HCT116 (cell line): ENCODE results near the gene MIF4GD. TPM values are rescaled to one million over a fixed set of nuclear protein-coding genes. Genes with fewer than 3 reads are reported as not detected.

Experiments
- ATAC-seq: fragments of 200-7000 bp; cut with Tn5 transposase; 2 replicates; pipeline ENCODE4 v1.9.1; 2020; ENCODE audit warnings: mild to moderate bottlenecking, moderate library complexity
- BruUV-seq: library from RNA; stranded (reverse); fragments of 400-500 nt; replicated peaks from 2 replicates; lab custom pipeline; 2021; lab: Mats Ljungman, UMichigan
- CTCF ChIA-PET: fragments of 300-600 bp; sonication (Branson Sonifier 250); formaldehyde crosslinking; loops from one replicate; lab custom pipeline; 2021; ENCODE audit warnings: antibody characterized with exemption; lab: Charles Lee
- POLR2A ChIA-PET: fragments of 300-600, 350-600 bp; sonication (Branson Sonifier 250); formaldehyde crosslinking; loops from one replicate; lab custom pipeline; 2021; ENCODE audit warnings: antibody characterized with exemption; lab: Charles Lee
- RAD21 ChIA-PET, 2 experiments: fragments of 300-600 bp; sonication (Branson Sonifier 250); formaldehyde crosslinking; loops; one replicate each; lab custom pipeline; 2023; ENCODE audit warnings: low total read pairs in 2 of 2; ENCODE audit not compliant: uncharacterized antibody in 2 of 2, unreplicated experiment in 2 of 2, low non-redundant PET in 1 of 2; lab: Charles Lee
- DNase-seq: peaks from one replicate; pipeline ENCODE4 v3.0.0-alpha.2; 2010; ENCODE audit warnings: low read depth, low spot score
- H2AFZ ChIP-seq: fragments of 200-600 bp; shearing (Covaris generic), sonication (generic); 2 replicates; pipeline ENCODE4 v1.6.1; 2017; ENCODE audit warnings: low read depth, mixed run types, mixed read lengths, antibody characterized with exemption, low read length; ENCODE audit not compliant: poor library complexity, severe bottlenecking
- H3K27ac ChIP-seq: 2 replicates; pipeline ENCODE4 v1.5.1; 2012; ENCODE audit warnings: low read depth, low read length
- H3K27me3 ChIP-seq: fragments of 200-600 bp; sonication (generic); 2 replicates; pipeline ENCODE4 v1.6.1; 2016; ENCODE audit warnings: mixed run types, low read length, mixed read lengths; ENCODE audit not compliant: insufficient read depth
- H3K36me3 ChIP-seq, 2 experiments: fragments of 200-500 bp in 1 of 2; fragments of 200-600 bp in 1 of 2; sonication (Bioruptor generic) in 1 of 2; sonication (generic) in 1 of 2; 2 replicates each; pipeline versions ENCODE4 v1.5.1 to v1.6.1; 2014 to 2016; ENCODE audit warnings: low read length in 2 of 2, inconsistent platforms in 1 of 2, mixed read lengths in 1 of 2, mixed run types in 1 of 2; ENCODE audit not compliant: insufficient read depth in 2 of 2, control insufficient read depth in 1 of 2
- H3K4me1 ChIP-seq, 2 experiments: fragments of 200-600 bp in 1 of 2; sonication (generic) in 1 of 2; 2 replicates each; pipeline versions ENCODE4 v1.5.1 to v1.6.1; 2012 to 2017; ENCODE audit warnings: low read length in 2 of 2, inconsistent platforms in 1 of 2, mild to moderate bottlenecking in 1 of 2, mixed read lengths in 1 of 2, mixed run types in 1 of 2, moderate library complexity in 1 of 2; ENCODE audit not compliant: insufficient read depth in 2 of 2, control insufficient read depth in 1 of 2
- H3K4me2 ChIP-seq: fragments of 200-600 bp; sonication (generic); 2 replicates; pipeline ENCODE4 v1.6.1; 2017; ENCODE audit warnings: mixed run types, low read length, mixed read lengths
- H3K4me3 ChIP-seq, 2 experiments: fragments of 200-600 bp in 1 of 2; sonication (generic) in 1 of 2; replicated peaks in 1 of 2; 2 replicates each; pipeline ENCODE4 v1.5.1; 2011 to 2016; ENCODE audit warnings: low read length in 2 of 2, control low read depth in 1 of 2, low read depth in 1 of 2, mild to moderate bottlenecking in 1 of 2, mixed read lengths in 1 of 2, mixed run types in 1 of 2
- H3K79me2 ChIP-seq: fragments of 200-600 bp; sonication (generic); 2 replicates; pipeline ENCODE4 v1.6.1; 2017; ENCODE audit warnings: mild to moderate bottlenecking, mixed run types, low read length, moderate library complexity, mixed read lengths; ENCODE audit not compliant: insufficient read depth
- H3K9ac ChIP-seq: fragments of 200-600 bp; sonication (generic); 2 replicates; pipeline ENCODE4 v1.6.1; 2016; ENCODE audit warnings: low read length, mixed read lengths
- H3K9me2 ChIP-seq: fragments of 200-600 bp; sonication (generic), shearing (Covaris generic); 2 replicates; pipeline ENCODE4 v1.6.1; 2017; ENCODE audit warnings: mixed run types, mild to moderate bottlenecking, moderate library complexity; ENCODE audit not compliant: insufficient read depth
- H3K9me3 ChIP-seq, 2 experiments: fragments of 200-500 bp in 1 of 2; fragments of 200-600 bp in 1 of 2; sonication (Bioruptor generic) in 1 of 2; sonication (generic) in 1 of 2; 2 replicates each; pipeline ENCODE4 v1.6.1; 2014 to 2017; ENCODE audit warnings: low read length in 2 of 2, mixed read lengths in 2 of 2, inconsistent platforms in 1 of 2, low read depth in 1 of 2, mild to moderate bottlenecking in 1 of 2, mixed run types in 1 of 2, moderate library complexity in 1 of 2; ENCODE audit not compliant: control insufficient read depth in 1 of 2, insufficient read depth in 1 of 2
- H4K20me1 ChIP-seq: fragments of 200-600 bp; sonication (generic), shearing (Covaris generic); 2 replicates; pipeline ENCODE4 v1.6.1; 2017; ENCODE audit warnings: mixed run types, mild to moderate bottlenecking, moderate library complexity; ENCODE audit not compliant: insufficient read depth
- ATF3 ChIP-seq: IDR thresholded peaks from 2 replicates; pipeline ENCODE4 v1.6.1; 2012
- CBX3 ChIP-seq: IDR thresholded peaks from 2 replicates; pipeline ENCODE4 v1.6.1; 2012; ENCODE audit warnings: low read depth
- CTCF ChIP-seq, 3 experiments: fragments of 200-600 bp in 1 of 3; sonication (generic) in 1 of 3; IDR thresholded peaks in 2 of 3; conservative IDR thresholded peaks in 1 of 3; 2 replicates each; pipeline ENCODE4 v1.5.1; 2012 to 2017; ENCODE audit warnings: low read depth in 2 of 3, low read length in 2 of 3, antibody characterized with exemption in 1 of 3, borderline replicate concordance in 1 of 3, control low read depth in 1 of 3, mild to moderate bottlenecking in 1 of 3, mixed read lengths in 1 of 3, mixed run types in 1 of 3, moderate library complexity in 1 of 3; ENCODE audit not compliant: insufficient read depth in 1 of 3
- EGR1 ChIP-seq: IDR thresholded peaks from 2 replicates; pipeline ENCODE4 v1.6.1; 2012; ENCODE audit warnings: low read depth
- FOSL1 ChIP-seq: IDR thresholded peaks from 2 replicates; pipeline ENCODE4 v1.6.1; 2012; ENCODE audit warnings: low read depth
- JUND ChIP-seq: IDR thresholded peaks from 2 replicates; pipeline ENCODE4 v1.6.1; 2012
- MAX ChIP-seq: IDR thresholded peaks from 2 replicates; pipeline ENCODE4 v1.6.1; 2012
- RAD21 ChIP-seq: IDR thresholded peaks from 2 replicates; pipeline ENCODE4 v1.6.1; 2012; ENCODE audit warnings: low read depth, mild to moderate bottlenecking
- SIN3A ChIP-seq: IDR thresholded peaks from 2 replicates; pipeline ENCODE4 v1.6.1; 2012; ENCODE audit warnings: low read depth
- SRF ChIP-seq: IDR thresholded peaks from 2 replicates; pipeline ENCODE4 v1.6.1; 2012; ENCODE audit warnings: low read depth
- YY1 ChIP-seq: IDR thresholded peaks from 2 replicates; pipeline ENCODE4 v1.6.1; 2011; ENCODE audit warnings: low read length, low read depth, moderate library complexity, mild to moderate bottlenecking; ENCODE audit not compliant: insufficient replicate concordance; ENCODE audit errors: extremely low read depth
- ZFX ChIP-seq: fragments of 450-650 bp; IDR thresholded peaks from 2 replicates; pipeline ENCODE4 v1.6.1; 2017
- intact Hi-C: fragments of 100-400 bp; cut with micrococcal nuclease; formaldehyde crosslinking; loops from 2 replicates; pipeline ENCODE4 v1.10.0; 2022
- total RNA-seq: library from RNA; stranded (reverse); gene quantifications from one replicate; pipeline ENCODE4 v1.2.1, GENCODE V29; 2021; ENCODE audit not compliant: unreplicated experiment

Gene MIF4GD
- total RNA-seq, 1 experiment from 2014 or later: 35.2 TPM

GRCh38 chr17:75231071-75231470 lies 40.0 kb downstream of the MIF4GD start:
- no peaks in the 10 kb centered on the region for H4K20me1 ChIP-seq
- H3K36me3 ChIP-seq: peaks cover 58 to 92% of the 10 kb centered on the region in 2 experiments
- no peaks in the 10 kb centered on the region for H3K9me2 ChIP-seq
- no peak overlapping the region for H3K4me2 ChIP-seq
- H3K27me3 ChIP-seq: no peaks in the 10 kb centered on the region
- RAD21 ChIA-PET: interaction anchor here in 1 of 2 experiments (0.6 to 1.2 kb wide), 2 partner anchors 28 to 117 kb away, joined by 4 to 5 read pairs; no protein-coding TSS in a partner anchor
- no peak overlapping the region for H3K27ac ChIP-seq
- no peaks in the 10 kb centered on the region for H3K4me1 ChIP-seq
- intact Hi-C loops: no loop called here
- BruUV-seq: no TSS peak
- H3K9ac ChIP-seq: no peak overlapping the region
- CTCF ChIA-PET: interaction anchor here (1.3 kb wide), 1 partner anchor 40 kb away, joined by 4 read pairs; the partner anchor contains the start of gene MIF4GD
- POLR2A ChIA-PET: no interaction called here
- DNase-seq (no peak), ATAC-seq (no peak)
- H2AFZ ChIP-seq: no peak overlapping the region
- no peak overlapping the region for H3K4me3 ChIP-seq
- no peaks in the 10 kb centered on the region for H3K9me3 ChIP-seq
- TF ChIP-seq SRF (no peak), ZFX (no peak), JUND (no peak), MAX (no peak), ATF3 (no peak), RAD21 (no peak), YY1 (no peak), CBX3 (no peak), SIN3A (no peak), EGR1 (no peak), CTCF (IDR thresholded peaks at IDR 0.05 in 2 of 3, conservative IDR thresholded peaks at IDR 0.05 in 1 of 3; ENCODE audit: borderline replicate concordance in 1 of 3, insufficient read depth in 1 of 3, low read depth in 2 of 3, low read length in 2 of 3) (no peak), FOSL1 (no peak)
- no peaks in the 10 kb centered on the region; the same call in 1 of the 2 replicates for H3K79me2 ChIP-seq
